Right renal cortex interstitium (tissue), 3 donors: ENCODE results near the gene GJB1. TPM values are rescaled to one million over a fixed set of nuclear protein-coding genes. Genes with fewer than 3 reads are reported as not detected.
A peak's percentile ranks its signal among the peaks of the same experiment; 100 is the strongest.

Source experiments
- DNase-seq, 3 donors: peaks; one replicate each; pipeline ENCODE4 v3.0.0-alpha.2; 2013; ENCODE audit warnings: low read depth in 3 of 3, low spot score in 2 of 3
- polyA plus RNA-seq, 3 donors: library from polyadenylated mRNA; unstranded; fragments of 120-200 nt; gene quantifications; one replicate each; pipeline ENCODE4 v1.2.1, GENCODE V29; 2013; ENCODE audit not compliant: insufficient read length in 3 of 3

GJB1 gene
- polyA plus RNA-seq, 3 donors, result 43.3 to 54.0 (median 47.1) TPM

GRCh38 chrX:71214604-71215337 is 8.3 kb upstream of the GJB1 start:
- DNase-seq, result no peak

- DNase-seq, result no peak
These were observed 7.6 kb upstream of the GJB1 start for GRCh38 chrX:71215338-71215912.

- no peak for DNase-seq
These were observed 6.5 kb upstream of the GJB1 start for GRCh38 chrX:71216485-71216884.

- no peak for DNase-seq
These were observed 5.7 kb upstream of the GJB1 start for GRCh38 chrX:71217298-71217697.

DNA sequence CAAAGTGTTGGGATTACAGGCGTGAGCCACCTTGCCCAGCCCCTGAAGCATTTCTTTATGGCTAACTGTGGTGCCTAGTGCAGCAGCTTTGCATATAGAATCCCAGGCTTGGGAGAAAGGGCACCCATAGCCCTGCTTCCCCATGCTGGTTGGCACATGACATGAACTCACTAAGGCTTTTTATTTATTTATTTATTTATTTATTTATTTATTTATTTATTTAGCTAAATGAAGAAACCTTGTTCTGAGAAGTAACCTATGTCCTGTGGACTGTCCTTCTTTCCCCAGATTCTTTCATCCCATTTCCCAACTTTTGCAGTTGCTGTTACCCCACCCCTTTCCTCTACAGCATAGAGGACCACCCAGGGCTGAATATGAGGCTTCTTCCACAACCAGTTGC is 1.9 kb upstream of the GJB1 start:
- no peak for DNase-seq

- DNase-seq, result no peak
These were observed 1.2 kb downstream of the GJB1 start for GRCh38 chrX:71224098-71224708.

GRCh38 chrX:71225009-71225408 is 2.0 kb downstream of the GJB1 start:
- no peak for DNase-seq

- no peak for DNase-seq
These were observed 2.7 kb downstream of the GJB1 start for GRCh38 chrX:71225676-71226075.

- no peak for DNase-seq
These were observed 4.5 kb downstream of the GJB1 start for GRCh38 chrX:71227370-71228062.

- no peak for DNase-seq
These were observed 5.1 kb downstream of the GJB1 start for GRCh38 chrX:71228063-71228642.

- no peak for DNase-seq
These were observed 12.5 kb downstream of the GJB1 start for GRCh38 chrX:71235482-71235881.

DNA sequence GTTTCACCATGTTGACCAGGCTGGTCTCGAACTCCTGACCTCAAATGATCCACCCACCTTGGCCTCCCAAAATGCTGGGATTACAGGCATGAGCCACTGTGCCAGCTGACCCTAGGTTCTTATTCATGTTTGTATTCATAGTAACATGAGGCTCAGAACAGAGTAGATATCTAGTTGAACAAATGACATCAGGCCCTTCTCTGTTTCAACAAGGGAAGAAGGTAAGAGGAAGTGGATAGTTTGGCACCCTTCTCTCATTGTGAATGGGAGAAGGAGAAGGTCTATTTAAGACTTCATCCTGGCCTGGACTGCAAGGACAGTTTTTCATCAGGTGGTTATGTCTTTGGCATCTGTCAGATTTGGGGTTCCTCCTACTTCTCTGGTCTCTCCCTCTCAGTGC is 13.8 kb downstream of the GJB1 start:
- DNase-seq, result no peak

DNA sequence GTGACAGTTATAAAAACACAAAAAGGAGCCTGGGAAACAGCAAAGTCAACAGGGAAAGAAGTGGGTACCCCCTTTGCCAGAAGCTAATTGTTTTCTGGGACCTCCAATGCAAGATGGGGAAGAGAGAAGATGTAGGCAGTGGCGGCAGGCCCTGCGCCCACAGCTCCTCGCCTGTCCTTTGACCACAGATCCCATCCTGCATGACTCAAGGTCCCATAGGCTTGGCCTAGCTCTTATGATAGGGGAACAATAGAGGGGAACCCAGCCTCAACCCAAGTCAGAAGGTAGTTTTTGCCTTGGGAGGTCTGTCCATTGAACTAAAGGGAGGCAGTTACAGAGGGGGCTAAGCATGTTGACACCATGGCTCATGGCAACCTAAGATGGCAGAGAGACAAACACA is 16.8 kb downstream of the GJB1 start:
- DNase-seq, result no peak

DNA sequence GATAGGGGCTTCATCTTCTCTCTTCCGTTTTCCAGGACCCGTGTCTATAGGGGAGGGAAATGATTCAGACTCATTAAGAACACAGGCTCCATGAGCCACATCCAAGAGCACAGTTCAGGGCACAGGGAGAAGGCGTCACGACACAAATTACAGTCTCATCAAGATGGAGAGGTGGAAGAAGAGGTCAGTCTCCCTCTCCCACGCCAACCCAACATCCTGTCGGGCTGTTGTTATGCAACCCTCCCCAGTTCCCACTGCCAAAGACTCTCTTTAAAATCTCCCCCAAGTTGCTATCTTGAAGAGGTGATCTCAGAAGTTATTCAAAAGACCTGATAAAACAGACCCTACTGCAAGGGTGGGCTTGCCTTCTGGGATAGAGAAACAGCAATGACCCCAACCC is 18.3 kb downstream of the GJB1 start:
- no peak for DNase-seq

DNA sequence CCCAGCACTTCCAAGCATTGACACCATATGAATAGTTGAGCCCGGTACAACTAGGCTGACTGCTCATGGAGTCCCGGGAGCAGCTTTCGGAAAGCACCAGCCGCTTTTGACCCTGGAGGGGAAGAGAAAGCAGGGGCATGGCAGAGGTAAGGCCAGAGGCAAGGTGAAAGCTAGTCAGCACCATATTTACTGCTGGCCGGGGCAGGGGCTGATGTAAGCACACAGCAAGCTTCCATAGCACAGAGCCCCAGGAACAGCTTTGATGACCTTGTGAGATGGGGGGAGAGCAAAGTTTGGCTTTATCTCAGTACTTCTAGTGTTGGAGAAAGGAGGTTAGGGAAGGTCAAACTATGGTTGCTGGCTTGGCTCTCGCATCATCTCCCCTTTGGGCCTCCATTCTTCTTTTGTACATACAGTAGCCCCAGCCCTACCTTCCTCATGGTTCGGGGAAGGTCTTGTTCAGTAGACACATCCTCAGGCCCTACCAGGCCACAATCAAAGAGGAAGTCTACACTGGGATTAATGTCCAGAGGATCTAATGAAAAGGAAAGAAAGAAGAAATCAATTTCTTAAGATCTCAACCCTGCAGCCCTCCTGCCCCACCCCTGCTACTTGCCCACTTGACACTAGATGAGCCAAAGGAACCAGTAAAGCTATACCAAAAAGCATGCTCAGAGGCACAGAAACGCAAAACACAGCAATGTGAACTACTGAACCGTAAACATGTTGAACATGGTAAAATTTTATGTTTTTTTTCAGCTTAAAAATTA is 21.5 kb downstream of the GJB1 start:
- no peak for DNase-seq

DNA sequence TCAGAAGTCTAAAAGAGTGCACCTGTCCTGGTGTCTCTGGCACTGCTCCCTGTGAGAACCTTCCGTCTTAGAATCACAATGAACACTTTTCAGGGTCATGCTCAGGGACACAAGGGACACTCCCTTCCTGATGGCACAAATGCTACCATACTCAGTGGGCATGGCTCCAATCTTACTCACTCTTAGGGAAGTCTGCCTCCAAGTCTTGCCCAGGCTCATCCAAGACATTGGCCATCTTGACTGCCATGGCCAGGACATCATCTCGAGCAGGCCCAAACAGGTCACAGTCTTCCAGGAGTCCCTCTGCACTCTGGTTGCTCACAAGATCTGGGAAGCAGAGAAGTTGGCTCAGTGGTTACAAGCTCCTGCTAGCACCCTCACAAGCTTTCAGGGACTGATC is 22.1 kb downstream of the GJB1 start:
- no peak for DNase-seq

DNA sequence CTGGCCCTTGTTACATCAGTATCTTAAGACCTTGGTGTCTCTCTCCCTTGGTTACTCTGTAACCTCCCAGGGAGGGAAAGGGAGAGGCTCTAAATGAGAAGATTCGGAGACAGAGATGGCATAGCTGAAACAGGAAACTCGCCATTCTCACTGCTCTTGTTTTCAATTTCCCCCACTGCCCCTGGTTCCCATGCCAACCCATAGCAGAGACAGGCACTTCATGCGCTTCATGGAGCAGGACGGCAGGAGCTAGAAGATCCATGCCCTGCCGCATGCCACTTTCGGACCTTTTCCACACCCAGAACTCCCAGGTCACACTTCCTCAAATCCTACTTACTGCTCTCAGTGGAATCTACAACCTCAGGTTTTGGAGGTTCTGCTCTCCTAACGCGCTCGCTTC is 27.8 kb downstream of the GJB1 start:
- DNase-seq, result peak in 1 of 3 donors; percentile 32

GRCh38 chrX:71251466-71251973 is 28.5 kb downstream of the GJB1 start:
- DNase-seq, result no peak

- DNase-seq, result no peak
These were observed 29.2 kb downstream of the GJB1 start for GRCh38 chrX:71252221-71252620.
